Measurements from ENCODE around the gene APOA4. TPM values are rescaled to one million over a fixed set of nuclear protein-coding genes. Genes with fewer than 3 reads are reported as not detected.
A peak's percentile ranks its signal among the peaks of the same experiment; 100 is the strongest.

APOA4 gene
- total and polyA plus RNA-seq, 2 of the 13 experiments (the other 11 are each of a cell fraction or from before 2014, with no cell fraction given): 3.8 to 7.2 TPM

DNA sequence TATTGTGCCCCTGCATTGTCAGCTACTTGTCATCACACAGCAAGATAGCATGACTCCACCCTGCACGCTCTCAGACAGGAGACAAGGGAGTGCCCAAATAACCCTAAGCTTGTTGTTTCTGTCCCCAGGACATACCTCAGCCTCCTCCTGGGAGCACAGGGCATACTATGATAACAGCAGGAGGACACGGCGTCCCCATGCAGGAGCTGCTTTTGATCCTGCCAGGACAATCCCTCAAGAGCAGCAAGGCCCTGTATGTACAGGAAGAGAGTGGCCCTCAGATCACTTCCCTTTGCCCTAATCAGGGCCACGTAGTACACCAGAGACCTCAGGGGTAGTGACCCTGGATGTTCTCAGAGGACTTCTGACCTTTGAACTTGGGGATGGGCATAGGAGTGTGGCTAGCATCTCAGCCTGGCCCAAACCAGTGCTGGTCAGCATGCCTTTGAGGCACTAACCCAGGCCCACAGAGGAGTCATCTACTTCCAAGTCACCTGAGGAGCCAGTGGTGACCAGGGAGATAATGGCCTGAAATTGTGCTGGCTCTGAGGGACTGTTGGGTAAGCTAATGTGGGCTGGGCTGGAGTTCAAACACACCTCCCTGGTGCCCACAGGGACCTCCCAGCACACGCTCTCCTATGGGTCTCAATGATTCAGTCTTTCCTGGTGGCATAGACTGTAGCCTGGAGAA is 9.2 kb downstream of the APOA4 start (continued):
- no peak for TF ChIP-seq RFX3 (CRISPR knock-in tag; IDR thresholded peaks at IDR 0.05)
- no peak for TF ChIP-seq SMYD3 (CRISPR knock-in tag; IDR thresholded peaks at IDR 0.05)
- TF ChIP-seq ZNF878 (CRISPR knock-in tag; IDR thresholded peaks at IDR 0.05): 0 out of 2 replicates have a peak, but pooled peaks have one; percentile 12
- peak; percentile 79; the same call in 1 of the 2 replicates for TF ChIP-seq ZNF263 (CRISPR knock-in tag; IDR thresholded peaks at IDR 0.05)
- TF ChIP-seq ZNF10 (CRISPR knock-in tag; IDR thresholded peaks at IDR 0.05; ENCODE audit: borderline replicate concordance, low read depth): no peak
- no peak for TF ChIP-seq ARNTL (CRISPR knock-in tag; IDR thresholded peaks at IDR 0.05)
- TF ChIP-seq HNF4A (CRISPR knock-in tag; IDR thresholded peaks at IDR 0.05): peak; percentile 91
- TF ChIP-seq PITX1 (CRISPR knock-in tag; IDR thresholded peaks at IDR 0.05): peak; percentile 56; the same call in 1 of the 2 replicates
- TF ChIP-seq NR2C2 (CRISPR knock-in tag; IDR thresholded peaks at IDR 0.05; ENCODE audit: borderline replicate concordance): peak; percentile 88
- TF ChIP-seq BCL6 (CRISPR knock-in tag; IDR thresholded peaks at IDR 0.05): peak; percentile 83
- TF ChIP-seq CREB1 (IDR thresholded peaks at IDR 0.05): no peak
- 0 out of 2 replicates have a peak, but pooled peaks have one; percentile 44 for TF ChIP-seq CREB1 (CRISPR knock-in tag; IDR thresholded peaks at IDR 0.05)
- TF ChIP-seq, protein P1, sequence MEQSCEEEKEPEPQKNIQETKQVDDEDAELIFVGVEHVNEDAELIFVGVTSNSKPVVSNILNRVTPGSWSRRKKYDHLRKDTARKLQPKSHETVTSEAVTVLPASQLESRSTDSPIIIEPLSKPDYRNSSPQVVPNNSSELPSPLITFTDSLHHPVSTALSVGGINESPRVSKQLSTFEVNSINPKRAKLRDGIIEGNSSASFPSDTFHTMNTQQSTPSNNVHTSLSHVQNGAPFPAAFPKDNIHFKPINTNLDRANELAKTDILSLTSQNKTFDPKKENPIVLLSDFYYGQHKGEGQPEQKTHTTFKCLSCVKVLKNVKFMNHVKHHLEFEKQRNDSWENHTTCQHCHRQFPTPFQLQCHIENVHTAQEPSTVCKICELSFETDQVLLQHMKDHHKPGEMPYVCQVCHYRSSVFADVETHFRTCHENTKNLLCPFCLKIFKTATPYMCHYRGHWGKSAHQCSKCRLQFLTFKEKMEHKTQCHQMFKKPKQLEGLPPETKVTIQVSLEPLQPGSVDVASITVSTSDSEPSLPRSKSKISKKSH (CRISPR knock-in tag; IDR thresholded peaks at IDR 0.05; ENCODE audit: borderline replicate concordance): no peak
- TF ChIP-seq NR2F1 (CRISPR knock-in tag; IDR thresholded peaks at IDR 0.05): 0 out of 4 replicates have a peak, but pooled peaks of 1 of the 2 experiments have one; percentile 41
- no peak for TF ChIP-seq LCORL (IDR thresholded peaks at IDR 0.05)
- peak; percentile 37; the same call in 1 of the 2 replicates for TF ChIP-seq LCORL (CRISPR knock-in tag; IDR thresholded peaks at IDR 0.05)
- peak; percentile 73; the same call in 1 of the 2 replicates for TF ChIP-seq ZNF605 (CRISPR knock-in tag; IDR thresholded peaks at IDR 0.05)
- TF ChIP-seq ELF3 (CRISPR knock-in tag; IDR thresholded peaks at IDR 0.05): peak; percentile 67
- TF ChIP-seq GABPA (IDR thresholded peaks at IDR 0.05; ENCODE audit: low read depth, low read length): no peak
- TF ChIP-seq GABPA (CRISPR knock-in tag; IDR thresholded peaks at IDR 0.05; ENCODE audit: low read depth): peak; percentile 47
- TF ChIP-seq ZNF614 (CRISPR knock-in tag; IDR thresholded peaks at IDR 0.05; ENCODE audit: borderline replicate concordance): no peak
- TF ChIP-seq HMG20A (CRISPR knock-in tag; IDR thresholded peaks at IDR 0.05; ENCODE audit: borderline replicate concordance): 0 out of 2 replicates have a peak, but pooled peaks have one; percentile 13
- 0 out of 2 replicates have a peak, but pooled peaks have one; percentile 55 for TF ChIP-seq RCOR2 (CRISPR knock-in tag; IDR thresholded peaks at IDR 0.05)
- TF ChIP-seq, protein P2, sequence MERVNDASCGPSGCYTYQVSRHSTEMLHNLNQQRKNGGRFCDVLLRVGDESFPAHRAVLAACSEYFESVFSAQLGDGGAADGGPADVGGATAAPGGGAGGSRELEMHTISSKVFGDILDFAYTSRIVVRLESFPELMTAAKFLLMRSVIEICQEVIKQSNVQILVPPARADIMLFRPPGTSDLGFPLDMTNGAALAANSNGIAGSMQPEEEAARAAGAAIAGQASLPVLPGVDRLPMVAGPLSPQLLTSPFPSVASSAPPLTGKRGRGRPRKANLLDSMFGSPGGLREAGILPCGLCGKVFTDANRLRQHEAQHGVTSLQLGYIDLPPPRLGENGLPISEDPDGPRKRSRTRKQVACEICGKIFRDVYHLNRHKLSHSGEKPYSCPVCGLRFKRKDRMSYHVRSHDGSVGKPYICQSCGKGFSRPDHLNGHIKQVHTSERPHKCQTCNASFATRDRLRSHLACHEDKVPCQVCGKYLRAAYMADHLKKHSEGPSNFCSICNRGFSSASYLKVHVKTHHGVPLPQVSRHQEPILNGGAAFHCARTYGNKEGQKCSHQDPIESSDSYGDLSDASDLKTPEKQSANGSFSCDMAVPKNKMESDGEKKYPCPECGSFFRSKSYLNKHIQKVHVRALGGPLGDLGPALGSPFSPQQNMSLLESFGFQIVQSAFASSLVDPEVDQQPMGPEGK (CRISPR knock-in tag; IDR thresholded peaks at IDR 0.05): peak; percentile 30; the same call in 1 of the 2 replicates
- TF ChIP-seq, protein P3, sequence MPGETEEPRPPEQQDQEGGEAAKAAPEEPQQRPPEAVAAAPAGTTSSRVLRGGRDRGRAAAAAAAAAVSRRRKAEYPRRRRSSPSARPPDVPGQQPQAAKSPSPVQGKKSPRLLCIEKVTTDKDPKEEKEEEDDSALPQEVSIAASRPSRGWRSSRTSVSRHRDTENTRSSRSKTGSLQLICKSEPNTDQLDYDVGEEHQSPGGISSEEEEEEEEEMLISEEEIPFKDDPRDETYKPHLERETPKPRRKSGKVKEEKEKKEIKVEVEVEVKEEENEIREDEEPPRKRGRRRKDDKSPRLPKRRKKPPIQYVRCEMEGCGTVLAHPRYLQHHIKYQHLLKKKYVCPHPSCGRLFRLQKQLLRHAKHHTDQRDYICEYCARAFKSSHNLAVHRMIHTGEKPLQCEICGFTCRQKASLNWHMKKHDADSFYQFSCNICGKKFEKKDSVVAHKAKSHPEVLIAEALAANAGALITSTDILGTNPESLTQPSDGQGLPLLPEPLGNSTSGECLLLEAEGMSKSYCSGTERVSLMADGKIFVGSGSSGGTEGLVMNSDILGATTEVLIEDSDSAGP (CRISPR knock-in tag; IDR thresholded peaks at IDR 0.05; ENCODE audit: borderline replicate concordance): peak; percentile 33; the same call in 1 of the 2 replicates

Measured in HepG2 (cell line).